GM19395 (cell line): ENCODE measurements around the gene CALHM2.

ENCODE experiments used
- ATAC-seq: cut with Tn5 transposase; IDR thresholded peaks from one replicate; pipeline ENCODE4 v1.9.1; 2021; ENCODE audit warnings: mild to moderate bottlenecking, moderate library complexity; ENCODE audit not compliant: unreplicated experiment

The CALHM2 gene

GRCh38 chr10:103451091-103451813 lies 918 bp downstream of the CALHM2 start:
- ATAC-seq, result no peak

- no peak for ATAC-seq
These were observed 1.9 kb downstream of the CALHM2 start for GRCh38 chr10:103450201-103450695.

- no peak for ATAC-seq
These were observed 2.7 kb downstream of the CALHM2 start for GRCh38 chr10:103449208-103450144.

GRCh38 chr10:103448746-103449145 lies 3.4 kb downstream of the CALHM2 start:
- ATAC-seq, result no peak

GRCh38 chr10:103447187-103447586 lies 5.0 kb downstream of the CALHM2 start:
- ATAC-seq, result no peak

- ATAC-seq, result no peak
These were observed 6.2 kb downstream of the CALHM2 start for GRCh38 chr10:103445767-103446567.

- ATAC-seq, result no peak
These were observed 6.8 kb downstream of the CALHM2 start for GRCh38 chr10:103445366-103445765.

- no peak for ATAC-seq
These were observed 7.7 kb downstream of the CALHM2 start for GRCh38 chr10:103444478-103444877.

GRCh38 chr10:103443475-103444185 lies 8.5 kb downstream of the CALHM2 start:
- ATAC-seq, result no peak

GRCh38 chr10:103442031-103442461 lies 10.1 kb downstream of the CALHM2 start:
- ATAC-seq, result no peak

GRCh38 chr10:103441611-103442010 lies 10.6 kb downstream of the CALHM2 start:
- ATAC-seq, result no peak

GRCh38 chr10:103441206-103441605 lies 11.0 kb downstream of the CALHM2 start:
- ATAC-seq, result no peak

- no peak for ATAC-seq
These were observed 11.8 kb downstream of the CALHM2 start for GRCh38 chr10:103440416-103440815.

GRCh38 chr10:103439776-103440175 lies 12.4 kb downstream of the CALHM2 start:
- ATAC-seq, result no peak

- no peak for ATAC-seq
These were observed 18.3 kb downstream of the CALHM2 start for GRCh38 chr10:103433858-103434257.

GRCh38 chr10:103431902-103432301 lies 20.3 kb downstream of the CALHM2 start:
- no peak for ATAC-seq

GRCh38 chr10:103429647-103430046 lies 22.5 kb downstream of the CALHM2 start:
- ATAC-seq, result no peak

- ATAC-seq, result no peak
These were observed 23.1 kb downstream of the CALHM2 start for GRCh38 chr10:103428989-103429643.

- no peak for ATAC-seq
These were observed 24.3 kb downstream of the CALHM2 start for GRCh38 chr10:103427866-103428265.

GRCh38 chr10:103423748-103424147 lies 28.4 kb downstream of the CALHM2 start:
- ATAC-seq, result no peak
